WI38 (cell line): Measurements from ENCODE around the gene FKBP9.

ENCODE experiments used
- H3K4me3 ChIP-seq: 2 replicates; pipeline ENCODE4 v1.5.1; 2011; ENCODE audit warnings: low read depth, mild to moderate bottlenecking, control low read depth, low read length
- CTCF ChIP-seq: IDR thresholded peaks from 2 replicates; pipeline ENCODE4 v1.5.1; 2012; ENCODE audit warnings: low read depth, mild to moderate bottlenecking, control low read depth, low read length

FKBP9 gene

GRCh38 chr7:33044986-33045385 is 87.7 kb downstream of the FKBP9 start:
- H3K4me3 ChIP-seq, result no peak overlapping the region
- TF ChIP-seq CTCF, result no peak

- no peak for TF ChIP-seq CTCF
- no peak overlapping the region for H3K4me3 ChIP-seq
Measured at GRCh38 chr7:33048257-33048656, 91.0 kb downstream of the FKBP9 start.

- no peak overlapping the region for H3K4me3 ChIP-seq
- no peak for TF ChIP-seq CTCF
Measured at GRCh38 chr7:33048704-33049103, 91.5 kb downstream of the FKBP9 start.

GRCh38 chr7:33050535-33051318 is 93.5 kb downstream of the FKBP9 start:
- no peak overlapping the region for H3K4me3 ChIP-seq
- peak; percentile 22; the same call in 1 of the 2 replicates for TF ChIP-seq CTCF

GRCh38 chr7:33053721-33054120 is 96.5 kb downstream of the FKBP9 start:
- no peak overlapping the region for H3K4me3 ChIP-seq
- no peak for TF ChIP-seq CTCF

- no peak for TF ChIP-seq CTCF
- H3K4me3 ChIP-seq, result no peak overlapping the region
Measured at GRCh38 chr7:33054261-33054964, 97.2 kb downstream of the FKBP9 start.

- TF ChIP-seq CTCF, result no peak
- H3K4me3 ChIP-seq, result no peak overlapping the region
Measured at GRCh38 chr7:33055158-33055557, 97.9 kb downstream of the FKBP9 start.
